OCI-LY1 (cell line): ENCODE measurements around the gene SPACDR.
A peak's percentile ranks its signal among the peaks of the same experiment; 100 is the strongest.

Experiments used
- H2AFZ ChIP-seq: fragments of 200-600 bp; sonication (generic), shearing (Covaris generic); 2 replicates; pipeline ENCODE4 v1.6.0; 2014; ENCODE audit warnings: antibody characterized with exemption, mild to moderate bottlenecking, low read length
- H3F3A ChIP-seq: fragments of 200-600 bp; sonication (generic), shearing (Covaris generic); 2 replicates; pipeline ENCODE4 v1.6.0; 2014; ENCODE audit warnings: mild to moderate bottlenecking, antibody characterized with exemption, low read length, moderate library complexity; ENCODE audit not compliant: insufficient read depth
- H3K27ac ChIP-seq: fragments of 200-600 bp; sonication (generic); 2 replicates; pipeline ENCODE4 v1.5.1; 2014; ENCODE audit warnings: low read length, mixed run types, mild to moderate bottlenecking, low read depth; ENCODE audit not compliant: poor library complexity, severe bottlenecking
- H3K27me3 ChIP-seq: fragments of 200-600 bp; sonication (generic); 2 replicates; pipeline ENCODE4 v1.6.0; 2014; ENCODE audit warnings: antibody characterized with exemption, mild to moderate bottlenecking, low read length, moderate library complexity; ENCODE audit not compliant: insufficient read depth
- H3K36me3 ChIP-seq: fragments of 200-600 bp; sonication (generic); 2 replicates; pipeline ENCODE4 v1.6.1; 2014; ENCODE audit warnings: mild to moderate bottlenecking, antibody characterized with exemption, low read length, moderate library complexity, mixed read lengths; ENCODE audit not compliant: insufficient read depth
- H3K4me1 ChIP-seq: fragments of 200-600 bp; sonication (generic); 2 replicates; pipeline ENCODE4 v1.5.1; 2014; ENCODE audit warnings: mild to moderate bottlenecking, low read length, moderate library complexity; ENCODE audit not compliant: insufficient read depth, severe bottlenecking
- H3K4me2 ChIP-seq: fragments of 200-600 bp; sonication (generic), shearing (Covaris generic); 2 replicates; pipeline ENCODE4 v1.6.1; 2014; ENCODE audit warnings: low read length
- H3K4me3 ChIP-seq: fragments of 200-600 bp; sonication (generic); 2 replicates; pipeline ENCODE4 v1.5.1; 2014; ENCODE audit warnings: low read length, low read depth, mild to moderate bottlenecking, mixed read lengths; ENCODE audit not compliant: poor library complexity, severe bottlenecking
- H3K79me2 ChIP-seq: fragments of 200-600 bp; shearing (Covaris generic); 2 replicates; pipeline ENCODE4 v1.6.1; 2016; ENCODE audit warnings: mixed run types, low read length, mixed read lengths; ENCODE audit not compliant: insufficient read depth
- H3K9ac ChIP-seq: fragments of 200-600 bp; sonication (generic), shearing (Covaris generic); 2 replicates; pipeline ENCODE4 v1.6.1; 2014; ENCODE audit warnings: mild to moderate bottlenecking, low read length, mixed read lengths
- H3K9me2 ChIP-seq: fragments of 200-600 bp; sonication (generic), shearing (Covaris generic); 2 replicates; pipeline ENCODE4 v1.6.1; 2014; ENCODE audit warnings: low read depth, mild to moderate bottlenecking, low read length, mixed read lengths
- H3K9me3 ChIP-seq: fragments of 200-600 bp; shearing (Covaris generic); 2 replicates; pipeline ENCODE4 v1.6.1; 2014; ENCODE audit warnings: low read length, mixed read lengths
- H4K20me1 ChIP-seq: fragments of 200-600 bp; sonication (generic), shearing (Covaris generic); 2 replicates; pipeline ENCODE4 v1.6.0; 2016; ENCODE audit warnings: mild to moderate bottlenecking, low read length; ENCODE audit not compliant: insufficient read depth
- CTCF ChIP-seq: fragments of 200-600 bp; sonication (generic), shearing (Covaris generic); IDR thresholded peaks from 2 replicates; pipeline ENCODE4 v1.5.1; 2017; ENCODE audit warnings: mild to moderate bottlenecking, antibody characterized with exemption, low read length, moderate library complexity, mixed read lengths
- EZH2 ChIP-seq: fragments of 200-600 bp; sonication (generic), shearing (Covaris generic); IDR thresholded peaks from 2 replicates; pipeline ENCODE4 v1.8.0; 2017; ENCODE audit warnings: borderline replicate concordance, mixed run types, mild to moderate bottlenecking, antibody characterized with exemption, low read length, moderate library complexity, mixed read lengths

SPACDR gene

GRCh38 chr7:100466653-100467605 is 2.9 kb upstream of the SPACDR start:
- H3K9me2 ChIP-seq = no peaks in the 10 kb centered on the region
- no peak overlapping the region for H3K27ac ChIP-seq
- H3K36me3 ChIP-seq = peaks cover 11% of the 10 kb centered on the region
- no peaks in the 10 kb centered on the region for H4K20me1 ChIP-seq
- no peaks in the 10 kb centered on the region for H3K4me1 ChIP-seq
- no peak for TF ChIP-seq CTCF
- no peak for TF ChIP-seq EZH2
- no peak overlapping the region for H3K9ac ChIP-seq
- no peaks in the 10 kb centered on the region for H3F3A ChIP-seq
- no peak overlapping the region for H2AFZ ChIP-seq
- no peaks in the 10 kb centered on the region for H3K79me2 ChIP-seq
- H3K27me3 ChIP-seq = no peaks in the 10 kb centered on the region
- no peak overlapping the region for H3K4me3 ChIP-seq
- no peak overlapping the region for H3K4me2 ChIP-seq
- no peaks in the 10 kb centered on the region for H3K9me3 ChIP-seq

- H3K9me3 ChIP-seq = no peaks in the 10 kb centered on the region
- no peak overlapping the region for H3K4me2 ChIP-seq
- no peaks in the 10 kb centered on the region for H3F3A ChIP-seq
- H3K27me3 ChIP-seq = no peaks in the 10 kb centered on the region
- no peak overlapping the region for H3K9ac ChIP-seq
- H3K27ac ChIP-seq = no peak overlapping the region
- H3K79me2 ChIP-seq = no peaks in the 10 kb centered on the region
- H4K20me1 ChIP-seq = no peaks in the 10 kb centered on the region
- TF ChIP-seq EZH2 (no peak), CTCF (peak; percentile 33; the same call in 1 of the 2 replicates)
- H3K4me1 ChIP-seq = no peaks in the 10 kb centered on the region
- H3K4me3 ChIP-seq = no peak overlapping the region
- no peaks in the 10 kb centered on the region for H3K9me2 ChIP-seq
- H2AFZ ChIP-seq = no peak overlapping the region
- H3K36me3 ChIP-seq = peaks cover 8% of the 10 kb centered on the region
These were observed 1.7 kb upstream of the SPACDR start for GRCh38 chr7:100465702-100466311.

GRCh38 chr7:100465299-100465698 is 1.2 kb upstream of the SPACDR start:
- Histone ChIP-seq H3K27me3 (no peaks in the 10 kb centered on the region), H3F3A (no peaks in the 10 kb centered on the region), H3K4me1 (no peaks in the 10 kb centered on the region), H3K27ac (no peak overlapping the region), H3K4me2 (no peak overlapping the region), H3K9me3 (no peaks in the 10 kb centered on the region), H3K36me3 (peaks cover 8% of the 10 kb centered on the region), H4K20me1 (no peaks in the 10 kb centered on the region), H3K9me2 (no peaks in the 10 kb centered on the region), H3K79me2 (no peaks in the 10 kb centered on the region), H2AFZ (no peak overlapping the region), H3K9ac (no peak overlapping the region), H3K4me3 (no peak overlapping the region)
- no peak for TF ChIP-seq CTCF
- TF ChIP-seq EZH2 = no peak
